Measurements from ENCODE around the gene SVOP. TPM values are rescaled to one million over a fixed set of nuclear protein-coding genes. Genes with fewer than 3 reads are reported as not detected.

SVOP gene
- total and polyA plus RNA-seq, 2 experiments from 2014 or later = 0.10 TPM; not detected in 1

DNA sequence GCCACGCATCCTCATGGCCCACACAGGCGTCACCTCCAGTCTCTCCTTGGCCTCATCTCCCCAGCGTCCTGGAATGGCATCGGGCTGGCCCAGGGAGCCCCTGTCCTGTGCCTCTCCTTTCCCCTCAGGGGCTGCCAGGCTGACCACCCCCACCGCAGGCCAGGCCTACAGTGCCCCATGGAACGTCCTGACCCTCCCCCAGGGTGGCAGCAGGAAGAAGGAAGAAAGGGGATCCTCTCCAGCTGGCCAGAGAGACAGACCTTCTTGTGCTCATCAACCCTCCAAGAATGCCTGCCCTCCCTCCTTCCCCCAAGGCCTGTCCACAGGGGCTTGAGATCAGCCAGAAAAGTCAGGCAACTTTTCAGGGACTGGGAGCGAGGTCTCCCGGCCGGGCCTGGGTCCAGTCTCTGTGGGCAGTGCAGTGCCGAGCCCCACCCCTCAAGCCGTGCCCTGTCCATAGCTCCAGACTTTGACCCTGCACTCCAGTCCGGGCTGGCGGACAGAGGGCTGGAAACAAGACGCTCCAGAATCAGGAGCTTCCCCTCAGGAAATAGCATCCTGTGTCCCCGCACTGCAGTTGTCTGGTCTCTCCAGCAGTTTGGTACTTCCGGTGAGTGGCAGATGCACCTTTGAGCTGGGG, 141.1 kb downstream of the SVOP start, which contains the start of gene DAO (continued):
- no peak for TF ChIP-seq EZH2phosphoT487 (IDR thresholded peaks at IDR 0.05; ENCODE audit: unreplicated experiment)
- no peak for TF ChIP-seq STAT1 (IDR thresholded peaks at IDR 0.05; ENCODE audit: unreplicated experiment)
- TF ChIP-seq, protein P1, sequence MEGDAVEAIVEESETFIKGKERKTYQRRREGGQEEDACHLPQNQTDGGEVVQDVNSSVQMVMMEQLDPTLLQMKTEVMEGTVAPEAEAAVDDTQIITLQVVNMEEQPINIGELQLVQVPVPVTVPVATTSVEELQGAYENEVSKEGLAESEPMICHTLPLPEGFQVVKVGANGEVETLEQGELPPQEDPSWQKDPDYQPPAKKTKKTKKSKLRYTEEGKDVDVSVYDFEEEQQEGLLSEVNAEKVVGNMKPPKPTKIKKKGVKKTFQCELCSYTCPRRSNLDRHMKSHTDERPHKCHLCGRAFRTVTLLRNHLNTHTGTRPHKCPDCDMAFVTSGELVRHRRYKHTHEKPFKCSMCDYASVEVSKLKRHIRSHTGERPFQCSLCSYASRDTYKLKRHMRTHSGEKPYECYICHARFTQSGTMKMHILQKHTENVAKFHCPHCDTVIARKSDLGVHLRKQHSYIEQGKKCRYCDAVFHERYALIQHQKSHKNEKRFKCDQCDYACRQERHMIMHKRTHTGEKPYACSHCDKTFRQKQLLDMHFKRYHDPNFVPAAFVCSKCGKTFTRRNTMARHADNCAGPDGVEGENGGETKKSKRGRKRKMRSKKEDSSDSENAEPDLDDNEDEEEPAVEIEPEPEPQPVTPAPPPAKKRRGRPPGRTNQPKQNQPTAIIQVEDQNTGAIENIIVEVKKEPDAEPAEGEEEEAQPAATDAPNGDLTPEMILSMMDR (conservative IDR thresholded peaks at IDR 0.05; ENCODE audit: low read depth in 2 of 2) = no peak
- TF ChIP-seq, protein P2, sequence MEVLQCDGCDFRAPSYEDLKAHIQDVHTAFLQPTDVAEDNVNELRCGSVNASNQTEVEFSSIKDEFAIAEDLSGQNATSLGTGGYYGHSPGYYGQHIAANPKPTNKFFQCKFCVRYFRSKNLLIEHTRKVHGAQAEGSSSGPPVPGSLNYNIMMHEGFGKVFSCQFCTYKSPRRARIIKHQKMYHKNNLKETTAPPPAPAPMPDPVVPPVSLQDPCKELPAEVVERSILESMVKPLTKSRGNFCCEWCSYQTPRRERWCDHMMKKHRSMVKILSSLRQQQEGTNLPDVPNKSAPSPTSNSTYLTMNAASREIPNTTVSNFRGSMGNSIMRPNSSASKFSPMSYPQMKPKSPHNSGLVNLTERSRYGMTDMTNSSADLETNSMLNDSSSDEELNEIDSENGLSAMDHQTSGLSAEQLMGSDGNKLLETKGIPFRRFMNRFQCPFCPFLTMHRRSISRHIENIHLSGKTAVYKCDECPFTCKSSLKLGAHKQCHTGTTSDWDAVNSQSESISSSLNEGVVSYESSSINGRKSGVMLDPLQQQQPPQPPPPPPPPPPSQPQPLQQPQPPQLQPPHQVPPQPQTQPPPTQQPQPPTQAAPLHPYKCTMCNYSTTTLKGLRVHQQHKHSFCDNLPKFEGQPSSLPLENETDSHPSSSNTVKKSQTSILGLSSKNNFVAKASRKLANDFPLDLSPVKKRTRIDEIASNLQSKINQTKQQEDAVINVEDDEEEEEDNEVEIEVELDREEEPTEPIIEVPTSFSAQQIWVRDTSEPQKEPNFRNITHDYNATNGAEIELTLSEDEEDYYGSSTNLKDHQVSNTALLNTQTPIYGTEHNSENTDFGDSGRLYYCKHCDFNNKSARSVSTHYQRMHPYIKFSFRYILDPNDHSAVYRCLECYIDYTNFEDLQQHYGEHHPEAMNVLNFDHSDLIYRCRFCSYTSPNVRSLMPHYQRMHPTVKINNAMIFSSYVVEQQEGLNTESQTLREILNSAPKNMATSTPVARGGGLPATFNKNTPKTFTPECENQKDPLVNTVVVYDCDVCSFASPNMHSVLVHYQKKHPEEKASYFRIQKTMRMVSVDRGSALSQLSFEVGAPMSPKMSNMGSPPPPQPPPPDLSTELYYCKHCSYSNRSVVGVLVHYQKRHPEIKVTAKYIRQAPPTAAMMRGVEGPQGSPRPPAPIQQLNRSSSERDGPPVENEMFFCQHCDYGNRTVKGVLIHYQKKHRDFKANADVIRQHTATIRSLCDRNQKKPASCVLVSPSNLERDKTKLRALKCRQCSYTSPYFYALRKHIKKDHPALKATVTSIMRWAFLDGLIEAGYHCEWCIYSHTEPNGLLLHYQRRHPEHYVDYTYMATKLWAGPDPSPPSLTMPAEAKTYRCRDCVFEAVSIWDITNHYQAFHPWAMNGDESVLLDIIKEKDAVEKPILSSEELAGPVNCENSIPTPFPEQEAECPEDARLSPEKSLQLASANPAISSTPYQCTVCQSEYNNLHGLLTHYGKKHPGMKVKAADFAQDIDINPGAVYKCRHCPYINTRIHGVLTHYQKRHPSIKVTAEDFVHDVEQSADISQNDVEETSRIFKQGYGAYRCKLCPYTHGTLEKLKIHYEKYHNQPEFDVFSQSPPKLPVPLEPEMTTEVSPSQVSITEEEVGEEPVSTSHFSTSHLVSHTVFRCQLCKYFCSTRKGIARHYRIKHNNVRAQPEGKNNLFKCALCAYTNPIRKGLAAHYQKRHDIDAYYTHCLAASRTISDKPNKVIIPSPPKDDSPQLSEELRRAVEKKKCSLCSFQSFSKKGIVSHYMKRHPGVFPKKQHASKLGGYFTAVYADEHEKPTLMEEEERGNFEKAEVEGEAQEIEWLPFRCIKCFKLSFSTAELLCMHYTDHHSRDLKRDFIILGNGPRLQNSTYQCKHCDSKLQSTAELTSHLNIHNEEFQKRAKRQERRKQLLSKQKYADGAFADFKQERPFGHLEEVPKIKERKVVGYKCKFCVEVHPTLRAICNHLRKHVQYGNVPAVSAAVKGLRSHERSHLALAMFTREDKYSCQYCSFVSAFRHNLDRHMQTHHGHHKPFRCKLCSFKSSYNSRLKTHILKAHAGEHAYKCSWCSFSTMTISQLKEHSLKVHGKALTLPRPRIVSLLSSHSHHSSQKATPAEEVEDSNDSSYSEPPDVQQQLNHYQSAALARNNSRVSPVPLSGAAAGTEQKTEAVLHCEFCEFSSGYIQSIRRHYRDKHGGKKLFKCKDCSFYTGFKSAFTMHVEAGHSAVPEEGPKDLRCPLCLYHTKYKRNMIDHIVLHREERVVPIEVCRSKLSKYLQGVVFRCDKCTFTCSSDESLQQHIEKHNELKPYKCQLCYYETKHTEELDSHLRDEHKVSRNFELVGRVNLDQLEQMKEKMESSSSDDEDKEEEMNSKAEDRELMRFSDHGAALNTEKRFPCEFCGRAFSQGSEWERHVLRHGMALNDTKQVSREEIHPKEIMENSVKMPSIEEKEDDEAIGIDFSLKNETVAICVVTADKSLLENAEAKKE (CRISPR knock-in tag; IDR thresholded peaks at IDR 0.05) = no peak
- TF ChIP-seq ZNF331 (CRISPR knock-in tag; IDR thresholded peaks at IDR 0.05; ENCODE audit: low read depth) = no peak

DNA sequence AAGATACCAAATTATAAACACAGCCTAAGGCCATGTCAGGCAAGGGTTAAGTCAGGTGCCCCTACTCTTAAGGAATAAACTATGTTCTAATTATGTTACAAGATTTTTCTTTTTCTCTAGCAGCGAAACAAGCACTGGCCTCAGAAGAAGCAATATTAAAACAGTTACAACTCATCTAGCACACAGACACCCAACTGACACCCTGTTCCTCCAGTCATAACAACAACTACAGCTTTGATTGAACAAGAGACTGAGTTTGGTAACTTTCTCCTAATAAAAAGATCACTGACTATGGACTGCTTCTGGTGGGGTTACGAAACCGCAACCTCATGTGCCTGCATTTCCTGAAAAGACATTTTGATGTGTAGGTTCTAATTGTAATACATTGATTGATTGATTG, 144.3 kb downstream of the SVOP start:
- Mint-ChIP-seq H3K9me3 (no peaks in the 10 kb centered on the region), H3K27me3 (ENCODE audit: insufficient read depth, low read depth, poor library complexity) (peaks cover 5% of the 10 kb centered on the region), H3K4me1 (peaks cover 2% of the 10 kb centered on the region; the same call in 1 of the 3 replicates), H3K4me3 (no peak overlapping the region), H3K36me3 (ENCODE audit: low read depth) (no peaks in the 10 kb centered on the region), H3K27ac (no peak overlapping the region)
- H3K4me3 ChIP-seq = no peak overlapping the region
- no peaks in the 10 kb centered on the region for H3F3A ChIP-seq (replicated peaks; ENCODE audit: low read depth)
- H3K4me1 ChIP-seq (ENCODE audit: insufficient read depth) = no peaks in the 10 kb centered on the region; the same call in 1 of the 2 replicates
- DNase-seq (ENCODE audit: low spot score) (no peak), ATAC-seq (no peak)
- H3K79me2 ChIP-seq (replicated peaks; ENCODE audit: insufficient read depth) = no peaks in the 10 kb centered on the region
- no peak overlapping the region for H2AFZ ChIP-seq
- no peak overlapping the region for H3K4me2 ChIP-seq
- TF ChIP-seq NANOG (IDR thresholded peaks at IDR 0.05; ENCODE audit: borderline replicate concordance) (no peak), CREB1 (CRISPR knock-in tag; IDR thresholded peaks at IDR 0.05; ENCODE audit: low read depth) (no peak), JUNB (IDR thresholded peaks at IDR 0.05; ENCODE audit: unreplicated experiment) (no peak), EZH2phosphoT487 (IDR thresholded peaks at IDR 0.05; ENCODE audit: unreplicated experiment) (no peak)
- TF ChIP-seq, protein P3, sequence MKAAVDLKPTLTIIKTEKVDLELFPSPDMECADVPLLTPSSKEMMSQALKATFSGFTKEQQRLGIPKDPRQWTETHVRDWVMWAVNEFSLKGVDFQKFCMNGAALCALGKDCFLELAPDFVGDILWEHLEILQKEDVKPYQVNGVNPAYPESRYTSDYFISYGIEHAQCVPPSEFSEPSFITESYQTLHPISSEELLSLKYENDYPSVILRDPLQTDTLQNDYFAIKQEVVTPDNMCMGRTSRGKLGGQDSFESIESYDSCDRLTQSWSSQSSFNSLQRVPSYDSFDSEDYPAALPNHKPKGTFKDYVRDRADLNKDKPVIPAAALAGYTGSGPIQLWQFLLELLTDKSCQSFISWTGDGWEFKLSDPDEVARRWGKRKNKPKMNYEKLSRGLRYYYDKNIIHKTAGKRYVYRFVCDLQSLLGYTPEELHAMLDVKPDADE (IDR thresholded peaks at IDR 0.05) = no peak
- TF ChIP-seq, protein P1 (conservative IDR thresholded peaks at IDR 0.05; ENCODE audit: low read depth in 2 of 2) = no peak
- H4K20me1 ChIP-seq (replicated peaks; ENCODE audit: insufficient read depth) = no peaks in the 10 kb centered on the region
- H3K27ac ChIP-seq (ENCODE audit: low read depth) = no peak overlapping the region
- H3K36me3 ChIP-seq (ENCODE audit: insufficient read depth) = no peaks in the 10 kb centered on the region
- no peaks in the 10 kb centered on the region for H3K9me2 ChIP-seq (ENCODE audit: insufficient read depth)
- no peaks in the 10 kb centered on the region for H3K27me3 ChIP-seq (ENCODE audit: insufficient read depth)

All from GM23338 (cell line).